NB4 (cell line): ENCODE data around the gene COA1.

ENCODE experiments used
- MYC ChIP-seq: IDR thresholded peaks from 2 replicates; pipeline ENCODE4 v1.6.1; 2011; ENCODE audit warnings: low read depth, low read length
- POLR2A ChIP-seq: IDR thresholded peaks from 2 replicates; pipeline ENCODE4 v1.6.1; 2011; ENCODE audit warnings: mild to moderate bottlenecking; ENCODE audit not compliant: insufficient read length; ENCODE audit errors: extremely low read depth
- TF ChIP-seq, protein P1 (sequence below): IDR thresholded peaks from one replicate; pipeline ENCODE4 v1.5.1; 2012; ENCODE audit warnings: low read depth, low read length

DNA sequence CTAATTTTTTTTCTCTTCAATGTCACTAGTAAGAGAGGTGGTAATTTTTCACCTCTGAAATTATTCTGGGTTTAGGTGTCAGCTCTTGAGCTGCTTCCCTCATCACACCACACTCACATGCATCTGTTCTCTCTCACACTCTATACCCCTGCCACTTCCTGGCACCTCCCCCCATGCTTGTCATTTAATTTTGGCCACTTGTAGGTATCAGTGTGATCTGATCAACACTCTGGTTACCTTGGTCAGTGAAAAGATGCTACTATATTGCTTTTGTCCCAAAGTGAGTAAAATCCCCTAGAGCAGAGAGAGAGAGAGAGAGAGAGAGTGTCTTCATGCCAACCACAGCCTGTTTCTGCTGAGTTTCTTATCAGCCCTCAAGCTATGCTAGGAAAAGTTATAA, 103.9 kb downstream of the COA1 start:
- no peak for TF ChIP-seq POLR2A
- TF ChIP-seq, protein P1, sequence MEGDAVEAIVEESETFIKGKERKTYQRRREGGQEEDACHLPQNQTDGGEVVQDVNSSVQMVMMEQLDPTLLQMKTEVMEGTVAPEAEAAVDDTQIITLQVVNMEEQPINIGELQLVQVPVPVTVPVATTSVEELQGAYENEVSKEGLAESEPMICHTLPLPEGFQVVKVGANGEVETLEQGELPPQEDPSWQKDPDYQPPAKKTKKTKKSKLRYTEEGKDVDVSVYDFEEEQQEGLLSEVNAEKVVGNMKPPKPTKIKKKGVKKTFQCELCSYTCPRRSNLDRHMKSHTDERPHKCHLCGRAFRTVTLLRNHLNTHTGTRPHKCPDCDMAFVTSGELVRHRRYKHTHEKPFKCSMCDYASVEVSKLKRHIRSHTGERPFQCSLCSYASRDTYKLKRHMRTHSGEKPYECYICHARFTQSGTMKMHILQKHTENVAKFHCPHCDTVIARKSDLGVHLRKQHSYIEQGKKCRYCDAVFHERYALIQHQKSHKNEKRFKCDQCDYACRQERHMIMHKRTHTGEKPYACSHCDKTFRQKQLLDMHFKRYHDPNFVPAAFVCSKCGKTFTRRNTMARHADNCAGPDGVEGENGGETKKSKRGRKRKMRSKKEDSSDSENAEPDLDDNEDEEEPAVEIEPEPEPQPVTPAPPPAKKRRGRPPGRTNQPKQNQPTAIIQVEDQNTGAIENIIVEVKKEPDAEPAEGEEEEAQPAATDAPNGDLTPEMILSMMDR, result no peak
- TF ChIP-seq MYC, result no peak
